ENCODE data around the gene VGLL4. TPM values are rescaled to one million over a fixed set of nuclear protein-coding genes. Genes with fewer than 3 reads are reported as not detected.

VGLL4 gene
- total RNA-seq, 4 donors from 2014 or later, result 66.8 to 86.5 (median 75.9) TPM

- TF ChIP-seq CTCF (IDR thresholded peaks at IDR 0.05) (peak; percentile 23 to 33), POLR2AphosphoS5 (IDR thresholded peaks at IDR 0.05) (no peak), POLR2A (IDR thresholded peaks at IDR 0.05) (no peak), EP300 (IDR thresholded peaks at IDR 0.05) (no peak)
- Histone ChIP-seq H3K4me1 (no peaks in the 10 kb centered on the region), H3K9me3 (no peaks in the 10 kb centered on the region), H3K36me3 (no peaks in the 10 kb centered on the region), H3K27me3 (no peaks in the 10 kb centered on the region), H3K27ac (no peak overlapping the region), H3K4me3 (no peak overlapping the region)
- no peak for DNase-seq (ENCODE audit: low spot score in 2 of 2)
- WGBS, result 21% methylated on average over 2 of the region's 2 CpGs
Observed at GRCh38 chr3:11651900-11652299, 8.2 kb upstream of the VGLL4 start.

- WGBS, result 79% methylated on average over 4 of the region's 4 CpGs
- Histone ChIP-seq H3K9me3 (no peaks in the 10 kb centered on the region), H3K36me3 (no peaks in the 10 kb centered on the region)
Observed at GRCh38 chr3:11651477-11651876, 7.8 kb upstream of the VGLL4 start.

GRCh38 chr3:11650391-11650790 lies 6.7 kb upstream of the VGLL4 start:
- TF ChIP-seq EP300 (IDR thresholded peaks at IDR 0.05) (no peak), POLR2AphosphoS5 (IDR thresholded peaks at IDR 0.05) (no peak), POLR2A (IDR thresholded peaks at IDR 0.05) (no peak), CTCF (IDR thresholded peaks at IDR 0.05) (no peak)
- Histone ChIP-seq H3K9me3 (no peaks in the 10 kb centered on the region), H3K27ac (no peak overlapping the region), H3K4me3 (no peak overlapping the region), H3K27me3 (no peaks in the 10 kb centered on the region), H3K36me3 (no peaks in the 10 kb centered on the region), H3K4me1 (no peaks in the 10 kb centered on the region)
- 95% methylated on average over 3 of the region's 3 CpGs for WGBS
- no peak for DNase-seq (ENCODE audit: low spot score in 2 of 2)

More at GRCh38 chr3:11651477-11651876, 7.8 kb upstream of the VGLL4 start:
- Histone ChIP-seq H3K27ac (no peak overlapping the region), H3K27me3 (no peaks in the 10 kb centered on the region), H3K4me1 (no peaks in the 10 kb centered on the region), H3K4me3 (no peak overlapping the region)
- TF ChIP-seq POLR2AphosphoS5 (IDR thresholded peaks at IDR 0.05) (no peak), EP300 (IDR thresholded peaks at IDR 0.05) (no peak), CTCF (IDR thresholded peaks at IDR 0.05) (no peak), POLR2A (IDR thresholded peaks at IDR 0.05) (no peak)
- no peak for DNase-seq (ENCODE audit: low spot score in 2 of 2)

GRCh38 chr3:11648735-11649134 lies 5.0 kb upstream of the VGLL4 start:
- H3K4me3 ChIP-seq, result no peak overlapping the region
- 75% methylated on average over 1 of the region's 1 CpG for WGBS
- no peak overlapping the region for H3K27ac ChIP-seq
- H3K4me1 ChIP-seq, result peaks cover 7% of the 10 kb centered on the region
- no peaks in the 10 kb centered on the region for H3K36me3 ChIP-seq
- H3K9me3 ChIP-seq, result no peaks in the 10 kb centered on the region
- DNase-seq (ENCODE audit: low spot score in 2 of 2), result no peak
- no peaks in the 10 kb centered on the region for H3K27me3 ChIP-seq
- TF ChIP-seq POLR2A (IDR thresholded peaks at IDR 0.05) (no peak), CTCF (IDR thresholded peaks at IDR 0.05) (no peak), EP300 (IDR thresholded peaks at IDR 0.05) (no peak), POLR2AphosphoS5 (IDR thresholded peaks at IDR 0.05) (no peak)

GRCh38 chr3:11643201-11643603 lies 513 bp downstream of the VGLL4 start:
- H3K27ac ChIP-seq, result peak overlapping the region; percentile 90
- TF ChIP-seq POLR2A (IDR thresholded peaks at IDR 0.05) (no peak), CTCF (IDR thresholded peaks at IDR 0.05) (no peak), POLR2AphosphoS5 (IDR thresholded peaks at IDR 0.05) (no peak), EP300 (IDR thresholded peaks at IDR 0.05) (no peak)
- H3K27me3 ChIP-seq, result no peaks in the 10 kb centered on the region
- H3K9me3 ChIP-seq, result no peaks in the 10 kb centered on the region
- H3K36me3 ChIP-seq, result no peaks in the 10 kb centered on the region
- H3K4me3 ChIP-seq, result peak overlapping the region; percentile 70
- DNase-seq (ENCODE audit: low spot score in 2 of 2), result peak in 1 of 2 donors; percentile 73
- peaks cover 46% of the 10 kb centered on the region for H3K4me1 ChIP-seq
- WGBS, result 2% methylated on average over 10 of the region's 18 CpGs
